Measurements from ENCODE around the gene NIPAL4. TPM values are rescaled to one million over a fixed set of nuclear protein-coding genes. Genes with fewer than 3 reads are reported as not detected.

The NIPAL4 gene
- polyA plus RNA-seq, 2 of the 4 experiments (the other 2 are of a cell fraction): 8.6 to 8.9 TPM

DNA sequence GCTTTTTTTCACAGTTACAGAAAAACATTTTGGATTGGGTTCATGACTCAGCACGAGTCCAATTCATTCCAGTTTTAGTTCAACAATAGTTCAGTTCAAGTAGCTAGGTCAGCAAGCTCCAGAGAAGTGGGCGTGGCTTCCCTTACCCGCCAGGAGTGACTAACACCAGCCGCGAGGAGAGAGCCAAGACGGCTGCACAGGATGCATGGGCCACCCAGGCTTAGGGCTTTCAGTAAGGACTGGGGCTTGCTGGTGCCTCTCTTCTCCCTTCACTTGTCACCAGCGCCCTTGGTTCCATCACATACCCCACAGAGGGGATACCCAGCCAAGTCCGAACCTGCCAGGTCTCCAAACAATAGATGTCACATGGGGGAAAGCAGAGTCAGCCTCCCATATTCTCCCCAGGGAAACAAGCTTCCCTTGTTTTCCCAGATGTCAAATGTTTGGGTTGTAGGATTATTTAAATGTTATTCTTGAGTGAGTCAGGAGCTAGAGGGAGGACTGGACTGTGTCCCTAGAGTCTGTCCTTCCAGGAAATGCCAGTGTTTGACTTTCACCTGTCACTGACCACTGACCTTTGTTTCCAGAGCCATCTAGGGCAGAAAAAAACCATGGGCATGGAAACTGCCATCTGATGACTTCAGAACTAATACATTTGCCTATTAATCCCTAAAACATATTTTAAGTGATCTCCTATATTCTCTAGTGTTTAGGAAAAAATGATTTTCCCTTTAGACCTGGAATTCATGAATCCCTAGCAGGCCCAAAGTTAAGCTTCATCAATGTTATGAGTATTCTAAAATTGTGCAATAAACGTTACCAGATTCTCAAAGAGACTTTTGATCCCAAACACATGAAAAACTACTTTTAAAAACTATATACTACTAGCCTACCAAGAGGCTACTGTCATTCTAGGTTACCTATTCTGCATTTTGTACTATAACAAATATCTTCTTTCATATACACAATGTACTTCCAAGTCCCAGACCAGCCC lies 51.9 kb downstream of the NIPAL4 start:
- ChIA-PET POLR2A (interaction anchor here (1.0 to 1.3 kb wide), 3 partner anchors 12 to 64 kb away, joined by 4 read pairs; partner anchors contain the start of gene ADAM19), CTCF (interaction anchor here (0.9 to 2.3 kb wide), 4 partner anchors 24 to 232 kb away, joined by 3 to 8 read pairs (median 4); partner anchors contain the start of gene LSM11)
- ATAC-seq (peak; percentile 96), FAIRE-seq (no peak), DNase-seq (ENCODE audit: low read depth in 1 of 2, low spot score in 1 of 2) (peak; percentile 75 to 86)
- H3K4me2 ChIP-seq: peak overlapping the region; percentile 63
- no peak overlapping the region for H3K4me3 ChIP-seq
- no peak for TF ChIP-seq NR3C1 (IDR thresholded peaks at IDR 0.05)
- TF ChIP-seq HEYL (CRISPR knock-in tag; IDR thresholded peaks at IDR 0.05): no peak
- peak; percentile 93 for TF ChIP-seq MAFK (IDR thresholded peaks at IDR 0.05; ENCODE audit: partially characterized antibody)
- TF ChIP-seq JUNB (IDR thresholded peaks at IDR 0.05): peak; percentile 26; the same call in 1 of the 2 replicates
- TF ChIP-seq, protein P1, sequence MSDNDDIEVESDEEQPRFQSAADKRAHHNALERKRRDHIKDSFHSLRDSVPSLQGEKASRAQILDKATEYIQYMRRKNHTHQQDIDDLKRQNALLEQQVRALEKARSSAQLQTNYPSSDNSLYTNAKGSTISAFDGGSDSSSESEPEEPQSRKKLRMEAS (IDR thresholded peaks at IDR 0.05): peak; percentile 42; the same call in 1 of the 2 replicates
- no peak for TF ChIP-seq KDM1A (IDR thresholded peaks at IDR 0.05; ENCODE audit: low read depth)
- TF ChIP-seq FOSL2 (IDR thresholded peaks at IDR 0.05): no peak
- TF ChIP-seq FOSL2 (CRISPR knock-in tag; IDR thresholded peaks at IDR 0.05): peak; percentile 37; the same call in 1 of the 2 replicates
- peak in 1 of 2 experiments; percentile 22; a peak in 1 of 4 replicates for TF ChIP-seq CEBPB (IDR thresholded peaks at IDR 0.05)
- TF ChIP-seq NFE2L2 (conservative IDR thresholded peaks at IDR 0.05; ENCODE audit: low read length): no peak
- 0 out of 5 replicates have a peak, but pooled peaks of 1 of the 2 experiments have one; percentile 18 for TF ChIP-seq JUN (IDR thresholded peaks at IDR 0.05)
- no peaks in the 10 kb centered on the region for H3K9me3 ChIP-seq
- peaks cover 38% of the 10 kb centered on the region for H3K4me1 ChIP-seq
- WGBS (ENCODE audit: missing lambda C conversion rate): 14% methylated on average over 9 of the region's 9 CpGs
- H3K27ac ChIP-seq: peak overlapping the region; percentile 64 to 82

DNA sequence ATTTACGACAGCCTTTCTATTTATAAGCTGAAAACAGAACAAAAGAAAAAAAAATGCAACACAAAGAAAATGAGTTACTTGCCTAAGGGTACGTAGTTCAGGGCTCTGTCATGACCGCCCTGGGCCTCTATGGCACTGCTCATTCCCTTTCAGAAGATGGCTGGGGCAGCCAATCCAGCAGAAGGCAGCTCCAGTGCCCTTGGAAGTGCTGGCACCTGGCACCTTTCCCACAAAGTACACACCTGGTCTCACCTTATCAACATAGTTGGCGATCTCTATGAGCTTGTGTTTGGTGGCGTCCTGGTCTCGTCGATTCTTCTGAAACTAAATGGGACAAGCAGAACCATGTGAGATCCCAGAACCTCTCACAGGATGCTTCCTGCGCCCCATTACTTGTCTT lies 53.2 kb downstream of the NIPAL4 start:
- ATAC-seq: no peak
- POLR2A ChIA-PET: no interaction called here
- Histone ChIP-seq H3K27ac (peak overlapping the region in 1 of 2 experiments; percentile 82; a peak in 1 of 6 replicates), H3K4me1 (peaks cover 47% of the 10 kb centered on the region), H3K4me3 (no peak overlapping the region), H3K4me2 (no peak overlapping the region), H3K9me3 (no peaks in the 10 kb centered on the region)
- TF ChIP-seq RAD21 (conservative IDR thresholded peaks at IDR 0.05 in 1 of 2, IDR thresholded peaks at IDR 0.05 in 1 of 2): no peak
- CTCF ChIA-PET: interaction anchor here (0.6 to 2.1 kb wide), 7 partner anchors 12 to 231 kb away, joined by 3 to 8 read pairs (median 3); partner anchors contain the start of gene LSM11
- no peak for DNase-seq (ENCODE audit: low read depth in 1 of 2, low spot score in 1 of 2)
- FAIRE-seq: no peak
- 95% methylated on average over 8 of the region's 8 CpGs for WGBS (ENCODE audit: missing lambda C conversion rate)

GRCh38 chr5:157514974-157515373 lies 55.0 kb downstream of the NIPAL4 start:
- ChIA-PET CTCF (interaction anchor here (1.2 kb wide), 1 partner anchor 12 kb away, joined by 3 read pairs; no protein-coding TSS in a partner anchor), POLR2A (no interaction called here)
- no peaks in the 10 kb centered on the region for H3K9me3 ChIP-seq
- DNase-seq (ENCODE audit: low read depth in 1 of 2, low spot score in 1 of 2): no peak
- no peak for ATAC-seq
- no peak overlapping the region for H3K4me2 ChIP-seq
- no peak overlapping the region for H3K4me3 ChIP-seq
- 94% methylated on average over 2 of the region's 2 CpGs for WGBS (ENCODE audit: missing lambda C conversion rate)
- no peak overlapping the region; a peak in 1 of 6 replicates for H3K27ac ChIP-seq
- peaks cover 47% of the 10 kb centered on the region for H3K4me1 ChIP-seq
- FAIRE-seq: no peak
- TF ChIP-seq SREBF2 (IDR thresholded peaks at IDR 0.05): no peak
- TF ChIP-seq KDM5A (IDR thresholded peaks at IDR 0.05): no peak
- TF ChIP-seq MYC (IDR thresholded peaks at IDR 0.05; ENCODE audit: borderline replicate concordance, low read length): no peak
- TF ChIP-seq HOXB13 (CRISPR knock-in tag; IDR thresholded peaks at IDR 0.05; ENCODE audit: low read depth): no peak
- TF ChIP-seq EP300 (IDR thresholded peaks at IDR 0.05): no peak
- no peak for TF ChIP-seq MAZ (IDR thresholded peaks at IDR 0.05; ENCODE audit: borderline replicate concordance, low read depth, low read length)
- TF ChIP-seq FOXS1 (CRISPR knock-in tag; IDR thresholded peaks at IDR 0.05): no peak
- TF ChIP-seq EHMT2 (IDR thresholded peaks at IDR 0.05; ENCODE audit: low read depth): no peak
- no peak for TF ChIP-seq NPAS2 (CRISPR knock-in tag; IDR thresholded peaks at IDR 0.05; ENCODE audit: borderline replicate concordance)
- no peak for TF ChIP-seq FOSL2 (IDR thresholded peaks at IDR 0.05)
- no peak for TF ChIP-seq FOSL2 (CRISPR knock-in tag; IDR thresholded peaks at IDR 0.05)
- TF ChIP-seq RFX5 (IDR thresholded peaks at IDR 0.05): no peak

Data from A549 (cell line).